Caco-2 (cell line): Measurements from ENCODE around the gene TOPBP1. TPM values are rescaled to one million over a fixed set of nuclear protein-coding genes. Genes with fewer than 3 reads are reported as not detected.

Source experiments
- BruUV-seq: library from RNA; stranded (reverse); fragments of 400-500 nt; replicated peaks from 2 replicates; lab custom pipeline; 2021; lab: Mats Ljungman, UMichigan
- CTCF ChIA-PET: fragments of 300-600 bp; sonication (Branson Sonifier 250); formaldehyde crosslinking; loops from one replicate; lab custom pipeline; 2022; ENCODE audit warnings: antibody characterized with exemption; lab: Charles Lee
- POLR2A ChIA-PET: fragments of 300-600 bp; sonication (Branson Sonifier 250); formaldehyde crosslinking; loops from one replicate; lab custom pipeline; 2022; ENCODE audit warnings: antibody characterized with exemption; lab: Charles Lee
- DNase-seq, 2 experiments: peaks; one replicate each; pipeline versions ENCODE4 v3.0.0 to v3.0.0-alpha.2; 2020 to 2022
- H3K27me3 ChIP-seq: replicated peaks from 2 replicates; pipeline ENCODE4 v1.6.0; 2011; ENCODE audit warnings: low read length; ENCODE audit not compliant: control insufficient read depth, insufficient read depth
- H3K36me3 ChIP-seq: 2 replicates; pipeline ENCODE4 v1.5.1; 2011; ENCODE audit warnings: low read length; ENCODE audit not compliant: control insufficient read depth, insufficient read depth
- H3K4me1 ChIP-seq: fragments of 250-450 bp; sonication (Bioruptor Pico); 2 replicates; pipeline ENCODE4 v1.5.1; 2020; ENCODE audit warnings: mild to moderate bottlenecking
- H3K4me3 ChIP-seq: 2 replicates; pipeline ENCODE4 v1.5.1; 2011; ENCODE audit warnings: low read depth, mild to moderate bottlenecking, control low read depth, low read length
- H3K9me3 ChIP-seq: fragments of 250-450 bp; sonication (Bioruptor Pico); 2 replicates; pipeline ENCODE4 v1.5.1; 2020; ENCODE audit warnings: mild to moderate bottlenecking, moderate library complexity
- H3K27ac Mint-ChIP-seq: one replicate; pipeline ENCODE4 v1.8.0; 2022; ENCODE audit warnings: mixed read lengths; ENCODE audit not compliant: unreplicated experiment
- H3K27me3 Mint-ChIP-seq: one replicate; pipeline ENCODE4 v1.8.0; 2022; ENCODE audit warnings: mixed read lengths; ENCODE audit not compliant: insufficient read depth, unreplicated experiment
- H3K36me3 Mint-ChIP-seq: one replicate; pipeline ENCODE4 v1.8.0; 2022; ENCODE audit warnings: mild to moderate bottlenecking, mixed read lengths; ENCODE audit not compliant: insufficient read depth, unreplicated experiment
- H3K4me1 Mint-ChIP-seq: one replicate; pipeline ENCODE4 v1.8.0; 2022; ENCODE audit warnings: low read depth, mixed read lengths; ENCODE audit not compliant: unreplicated experiment
- H3K4me3 Mint-ChIP-seq: one replicate; pipeline ENCODE4 v1.8.0; 2022; ENCODE audit warnings: mild to moderate bottlenecking, moderate library complexity, mixed read lengths; ENCODE audit not compliant: unreplicated experiment
- H3K9me3 Mint-ChIP-seq: one replicate; pipeline ENCODE4 v1.8.0; 2022; ENCODE audit warnings: mixed read lengths; ENCODE audit not compliant: unreplicated experiment
- CTCF ChIP-seq, 2 experiments: fragments of 200-600 bp in 1 of 2; IDR thresholded peaks; 1 replicate in 1 of 2; 2 replicates in 1 of 2; pipeline versions ENCODE4 v1.5.1 to v1.8.0; 2011 to 2022; ENCODE audit warnings: antibody characterized with exemption in 1 of 2, control low read depth in 1 of 2, inconsistent platforms in 1 of 2, low read depth in 1 of 2, low read length in 1 of 2, mild to moderate bottlenecking in 1 of 2, moderate library complexity in 1 of 2; ENCODE audit not compliant: insufficient read depth in 1 of 2, severe bottlenecking in 1 of 2, unreplicated experiment in 1 of 2
- intact Hi-C: fragments of 100-400 bp; cut with micrococcal nuclease; formaldehyde crosslinking; loops from one replicate; pipeline ENCODE4 v1.10.0; 2022; ENCODE audit not compliant: unreplicated experiment
- total RNA-seq: library from RNA; stranded (reverse); gene quantifications from 2 replicates; pipeline ENCODE4 v1.2.3, GENCODE V29; 2022

The TOPBP1 gene
- total RNA-seq, 1 experiment from 2014 or later, result 57.1 TPM

- peaks cover 52% of the 10 kb centered on the region for H3K36me3 Mint-ChIP-seq
- no peak for DNase-seq
- no peaks in the 10 kb centered on the region for H3K9me3 Mint-ChIP-seq
- H3K4me3 Mint-ChIP-seq, result no peak overlapping the region
- H3K4me1 Mint-ChIP-seq, result peaks cover 29% of the 10 kb centered on the region
- Histone ChIP-seq H3K9me3 (no peaks in the 10 kb centered on the region), H3K4me3 (no peak overlapping the region), H3K27me3 (no peaks in the 10 kb centered on the region), H3K4me1 (peaks cover 23% of the 10 kb centered on the region), H3K36me3 (no peaks in the 10 kb centered on the region; the same call in 1 of the 2 replicates)
- ChIA-PET CTCF (no interaction called here), POLR2A (interaction anchor here (0.6 kb wide), 1 partner anchor 107 kb away, joined by 4 read pairs; no protein-coding TSS in a partner anchor)
- BruUV-seq, result no TSS peak
- no peaks in the 10 kb centered on the region for H3K27me3 Mint-ChIP-seq
- TF ChIP-seq CTCF (IDR thresholded peaks at IDR 0.05; ENCODE audit: insufficient read depth in 1 of 2, low read depth in 1 of 2, low read length in 1 of 2, severe bottlenecking in 1 of 2, unreplicated experiment in 1 of 2), result no peak
- H3K27ac Mint-ChIP-seq, result peak overlapping the region; percentile 12
- intact Hi-C loops, result no loop called here
These were observed 68.5 kb downstream of the TOPBP1 start for GRCh38 chr3:133593243-133593642.

GRCh38 chr3:133592843-133593242 lies 68.9 kb downstream of the TOPBP1 start:
- H3K9me3 Mint-ChIP-seq, result no peaks in the 10 kb centered on the region
- peaks cover 52% of the 10 kb centered on the region for H3K36me3 Mint-ChIP-seq

GRCh38 chr3:133591271-133591742 lies 70.4 kb downstream of the TOPBP1 start:
- H3K4me3 Mint-ChIP-seq, result no peak overlapping the region
- H3K4me1 Mint-ChIP-seq, result peaks cover 28% of the 10 kb centered on the region
- Histone ChIP-seq H3K36me3 (no peaks in the 10 kb centered on the region; the same call in 1 of the 2 replicates), H3K27me3 (no peaks in the 10 kb centered on the region), H3K4me3 (no peak overlapping the region), H3K4me1 (peaks cover 8% of the 10 kb centered on the region; the same call in 1 of the 2 replicates), H3K9me3 (no peaks in the 10 kb centered on the region)
- no peaks in the 10 kb centered on the region for H3K9me3 Mint-ChIP-seq
- peaks cover 52% of the 10 kb centered on the region for H3K36me3 Mint-ChIP-seq
- ChIA-PET POLR2A (no interaction called here), CTCF (no interaction called here)
- DNase-seq, result peak in 1 of 2 experiments; percentile 23
- no TSS peak for BruUV-seq
- H3K27me3 Mint-ChIP-seq, result no peaks in the 10 kb centered on the region
- intact Hi-C loops, result loop anchor here (1.0 kb wide), 1 partner anchor 44 kb away; no protein-coding TSS in a partner anchor
- TF ChIP-seq CTCF (IDR thresholded peaks at IDR 0.05; ENCODE audit: insufficient read depth in 1 of 2, low read depth in 1 of 2, low read length in 1 of 2, severe bottlenecking in 1 of 2, unreplicated experiment in 1 of 2), result no peak
- peak overlapping the region; percentile 59 for H3K27ac Mint-ChIP-seq

More at GRCh38 chr3:133592843-133593242, 68.9 kb downstream of the TOPBP1 start:
- Mint-ChIP-seq H3K27me3 (no peaks in the 10 kb centered on the region), H3K4me3 (no peak overlapping the region), H3K27ac (peak overlapping the region; percentile 12), H3K4me1 (peaks cover 28% of the 10 kb centered on the region)
- Histone ChIP-seq H3K9me3 (no peaks in the 10 kb centered on the region), H3K27me3 (no peaks in the 10 kb centered on the region), H3K4me1 (peaks cover 19% of the 10 kb centered on the region), H3K36me3 (no peaks in the 10 kb centered on the region; the same call in 1 of the 2 replicates), H3K4me3 (no peak overlapping the region)
- no peak for TF ChIP-seq CTCF (IDR thresholded peaks at IDR 0.05; ENCODE audit: insufficient read depth in 1 of 2, low read depth in 1 of 2, low read length in 1 of 2, severe bottlenecking in 1 of 2, unreplicated experiment in 1 of 2)
- intact Hi-C loops, result no loop called here
- POLR2A ChIA-PET, result no interaction called here
- CTCF ChIA-PET, result no interaction called here
- no peak for DNase-seq
- no TSS peak for BruUV-seq
